Epithelial cell of prostate (primary cell): ENCODE measurements around the gene STT3B.

Experiments used
- DNase-seq: peaks from one replicate; pipeline ENCODE4 v3.0.0-alpha.2; 2011; ENCODE audit warnings: low read depth, low spot score
- H3K27ac ChIP-seq: fragments of 450-650 bp; 2 replicates; pipeline ENCODE4 v1.5.1; 2017; ENCODE audit warnings: mild to moderate bottlenecking

Gene STT3B

GRCh38 chr3:31515486-31516284 is 17.0 kb upstream of the STT3B start:
- no peak for DNase-seq
- H3K27ac ChIP-seq, result no peak overlapping the region

- no peak overlapping the region for H3K27ac ChIP-seq
- no peak for DNase-seq
Measured at GRCh38 chr3:31516757-31517156, 16.0 kb upstream of the STT3B start.

- H3K27ac ChIP-seq, result no peak overlapping the region
- no peak for DNase-seq
Measured at GRCh38 chr3:31521468-31521867, 11.3 kb upstream of the STT3B start.

- DNase-seq, result no peak
- no peak overlapping the region for H3K27ac ChIP-seq
Measured at GRCh38 chr3:31522152-31522551, 10.6 kb upstream of the STT3B start.

- no peak overlapping the region for H3K27ac ChIP-seq
- DNase-seq, result no peak
Measured at GRCh38 chr3:31523543-31523942, 9.2 kb upstream of the STT3B start.

- H3K27ac ChIP-seq, result no peak overlapping the region
- no peak for DNase-seq
Measured at GRCh38 chr3:31525532-31525931, 7.2 kb upstream of the STT3B start.

GRCh38 chr3:31529421-31529820 is 3.3 kb upstream of the STT3B start:
- DNase-seq, result no peak
- no peak overlapping the region for H3K27ac ChIP-seq

GRCh38 chr3:31530039-31530959 is 2.4 kb upstream of the STT3B start:
- DNase-seq, result no peak
- H3K27ac ChIP-seq, result no peak overlapping the region

- DNase-seq, result no peak
Measured at GRCh38 chr3:31530960-31531335, 1.8 kb upstream of the STT3B start.

GRCh38 chr3:31531452-31531991 is 1.2 kb upstream of the STT3B start:
- H3K27ac ChIP-seq, result peak overlapping the region; percentile 93
- DNase-seq, result no peak

More at GRCh38 chr3:31530960-31531335, 1.8 kb upstream of the STT3B start:
- H3K27ac ChIP-seq, result no peak overlapping the region

- peak; percentile 94 for DNase-seq
- H3K27ac ChIP-seq, result peak overlapping the region; percentile 93
Measured at GRCh38 chr3:31531992-31532586, 636 bp upstream of the STT3B start.

GRCh38 chr3:31533169-31534064 is 692 bp downstream of the STT3B start:
- H3K27ac ChIP-seq, result peak overlapping the region; percentile 93
- DNase-seq, result no peak

GRCh38 chr3:31534065-31534425 is 1.3 kb downstream of the STT3B start:
- no peak for DNase-seq
- no peak overlapping the region for H3K27ac ChIP-seq

- DNase-seq, result no peak
- no peak overlapping the region for H3K27ac ChIP-seq
Measured at GRCh38 chr3:31536497-31536896, 3.8 kb downstream of the STT3B start.

GRCh38 chr3:31538801-31539200 is 6.1 kb downstream of the STT3B start:
- no peak for DNase-seq
- no peak overlapping the region for H3K27ac ChIP-seq

GRCh38 chr3:31539275-31539674 is 6.5 kb downstream of the STT3B start:
- no peak overlapping the region for H3K27ac ChIP-seq
- no peak for DNase-seq

GRCh38 chr3:31541089-31541488 is 8.4 kb downstream of the STT3B start:
- H3K27ac ChIP-seq, result no peak overlapping the region
- no peak for DNase-seq

- no peak overlapping the region for H3K27ac ChIP-seq
- DNase-seq, result no peak
Measured at GRCh38 chr3:31542246-31542645, 9.5 kb downstream of the STT3B start.

- H3K27ac ChIP-seq, result peak overlapping the region; percentile 1
- no peak for DNase-seq
Measured at GRCh38 chr3:31543375-31543774, 10.7 kb downstream of the STT3B start.

- DNase-seq, result no peak
- H3K27ac ChIP-seq, result no peak overlapping the region
Measured at GRCh38 chr3:31544634-31545033, 11.9 kb downstream of the STT3B start.
